C1 segment of cervical spinal cord (tissue), 14 donors: ENCODE data around the gene RBMXL2.

ENCODE experiments used
- DNase-seq, 14 donors: peaks; one replicate each; lab custom pipeline; 2025; lab: John Stamatoyannopoulos, UW

Gene RBMXL2

DNA sequence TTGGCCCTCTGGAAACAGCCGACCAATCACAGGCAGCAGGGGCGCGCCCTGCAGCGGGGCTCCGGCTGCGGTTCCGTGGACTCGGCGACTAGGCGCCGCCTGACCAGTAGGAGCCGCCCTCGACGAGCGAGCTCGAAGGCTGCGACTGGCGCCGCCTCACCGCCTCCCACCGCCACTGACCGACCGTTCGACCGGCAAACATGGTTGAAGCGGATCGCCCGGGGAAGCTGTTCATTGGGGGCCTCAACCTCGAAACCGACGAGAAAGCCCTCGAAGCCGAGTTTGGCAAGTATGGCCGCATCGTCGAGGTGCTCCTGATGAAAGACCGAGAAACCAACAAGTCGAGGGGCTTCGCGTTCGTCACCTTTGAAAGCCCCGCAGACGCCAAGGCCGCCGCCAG lies at the start of gene RBMXL2:
Gene RBMXL2 (plus strand): TSS at position 78 of the 400 bp plus-strand sequence. CDS start 123 bp downstream, at position 201.
- DNase-seq: no peak

DNA sequence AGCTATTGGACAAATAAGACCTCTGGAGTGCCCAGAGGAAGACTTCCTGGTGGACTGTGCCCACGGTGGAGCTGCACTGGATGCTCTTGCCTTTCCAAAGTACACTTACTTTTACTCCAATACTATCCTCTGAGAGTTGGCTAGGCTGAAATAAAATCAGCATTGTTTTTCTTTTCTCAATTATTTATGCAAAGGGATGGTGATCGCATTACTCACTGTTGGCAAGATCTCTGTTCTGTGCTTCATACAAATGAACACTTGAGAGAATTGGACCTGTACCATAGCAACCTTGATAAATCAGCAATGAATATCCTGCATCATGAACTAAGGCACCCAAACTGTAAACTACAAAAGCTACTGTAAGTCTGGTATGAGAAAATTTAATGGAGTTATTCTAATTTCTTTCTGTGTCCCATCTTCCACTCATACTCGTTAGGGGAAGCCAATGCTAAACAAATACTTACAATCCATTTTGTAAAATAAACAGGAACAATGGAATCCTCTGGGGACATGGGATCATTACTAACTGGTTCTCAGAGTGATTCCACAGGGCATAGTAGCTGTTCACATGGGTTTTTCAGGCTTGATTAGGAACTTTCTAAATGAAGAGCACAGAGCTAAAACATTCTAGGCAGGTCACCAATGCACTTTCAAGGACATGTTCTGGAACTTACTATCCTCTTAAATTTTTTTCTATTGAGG lies 42.2 kb upstream of the RBMXL2 start:
- no peak for DNase-seq

DNA sequence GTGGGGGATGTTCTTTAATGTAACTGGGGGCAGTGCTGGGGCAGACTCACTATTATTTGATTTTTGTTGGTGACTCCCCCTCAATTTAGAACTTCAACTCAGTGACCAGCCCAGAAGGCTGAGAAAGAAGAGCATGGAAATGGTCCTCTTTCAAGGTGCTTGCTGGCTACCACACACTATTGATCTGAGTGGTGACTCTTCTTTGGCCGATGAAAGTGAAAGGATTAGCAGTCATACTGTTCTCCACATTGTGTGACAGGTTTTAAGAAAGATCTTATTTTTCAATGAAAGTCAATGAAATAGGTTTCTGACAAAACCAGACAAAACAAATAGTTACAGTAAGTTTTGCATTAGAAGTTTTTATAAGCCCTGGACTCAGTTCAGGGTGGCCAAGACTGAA lies 38.6 kb upstream of the RBMXL2 start:
- DNase-seq: no peak

DNA sequence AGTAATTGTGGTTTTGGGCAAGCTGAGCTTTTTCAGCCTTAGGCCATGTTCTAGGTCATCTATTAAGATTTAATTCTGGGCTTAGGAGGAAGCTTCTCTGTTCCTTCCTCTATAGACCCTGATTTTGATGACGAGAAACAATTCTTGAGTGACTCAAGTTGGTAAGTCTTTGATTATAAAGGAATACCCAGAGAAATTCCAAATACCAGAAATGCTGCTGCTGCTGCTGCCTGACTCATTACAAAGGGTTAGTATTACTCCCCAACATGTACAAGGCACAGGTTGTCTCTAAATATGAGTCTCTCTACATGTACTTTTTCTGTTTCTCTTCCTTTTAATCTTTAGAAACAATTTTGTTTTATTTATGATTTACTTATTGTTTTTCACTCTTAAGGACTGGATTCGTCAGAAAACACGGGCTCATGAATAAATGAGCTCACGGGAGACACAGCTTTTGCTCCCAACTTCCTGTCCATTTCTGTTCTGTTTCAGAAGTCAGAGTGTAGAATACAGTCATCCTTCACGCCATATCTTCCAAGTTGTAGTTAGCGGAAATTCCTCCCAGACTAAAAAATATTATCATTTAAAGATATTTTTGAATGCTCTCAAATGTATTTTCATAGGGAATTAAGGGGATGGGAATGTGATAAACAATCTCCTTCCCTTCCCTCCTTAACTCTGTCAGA lies 31.8 kb upstream of the RBMXL2 start:
- no peak for DNase-seq

DNA sequence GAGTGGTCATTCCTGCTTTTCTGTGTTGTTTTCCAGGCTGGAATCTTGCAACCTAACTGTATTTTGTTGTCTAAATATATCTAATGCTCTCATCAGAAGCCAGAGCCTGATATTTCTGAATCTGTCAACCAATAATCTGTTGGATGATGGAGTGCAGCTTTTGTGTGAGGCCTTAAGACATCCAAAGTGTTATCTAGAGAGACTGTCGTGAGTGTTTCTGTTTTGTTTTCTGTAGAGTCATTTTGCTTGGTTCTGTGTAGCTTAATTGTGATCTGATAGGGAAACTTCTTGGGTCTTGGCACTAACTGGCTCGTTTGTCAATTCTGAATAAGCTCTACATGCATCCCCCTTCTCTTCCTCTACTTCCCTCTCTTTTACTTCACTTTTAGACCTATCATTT lies 31.2 kb upstream of the RBMXL2 start:
- DNase-seq: no peak

DNA sequence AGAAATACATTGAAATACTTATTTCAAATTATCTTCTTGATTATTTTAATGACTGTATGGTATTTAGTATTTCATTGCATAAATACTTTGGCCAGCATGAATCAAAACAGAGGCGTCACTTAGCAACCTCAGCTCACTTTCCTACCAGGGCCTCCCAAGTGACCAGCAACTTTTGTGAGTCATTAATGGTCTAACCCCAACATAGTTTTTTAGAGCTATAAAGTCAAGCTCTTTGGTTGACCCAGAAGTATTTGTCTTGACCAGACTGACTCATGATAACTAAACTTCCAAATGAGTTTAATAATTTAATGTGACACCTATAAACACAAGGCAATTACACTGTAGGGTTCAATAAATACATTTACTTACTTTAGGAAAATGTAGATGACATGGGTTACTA lies 27.9 kb upstream of the RBMXL2 start:
- DNase-seq: no peak

DNA sequence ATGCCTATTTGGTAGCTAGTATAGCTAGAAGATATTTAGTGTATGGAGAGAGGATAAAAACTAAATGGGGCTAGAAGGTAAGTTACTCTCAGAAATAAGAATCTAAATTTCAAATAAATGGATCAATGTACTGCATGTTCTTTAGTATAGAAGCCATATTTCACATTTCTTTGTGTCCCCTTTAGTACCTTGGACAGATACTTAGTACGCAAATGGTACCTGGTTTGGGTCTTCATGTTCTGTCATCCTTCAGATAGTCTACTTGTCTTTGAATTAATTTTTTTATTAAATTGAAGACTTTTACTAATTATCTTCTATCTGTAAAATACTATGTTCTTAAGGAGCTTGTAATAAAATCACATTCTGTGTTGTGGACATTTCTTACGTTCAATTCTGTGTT lies 26.3 kb upstream of the RBMXL2 start:
- no peak for DNase-seq

DNA sequence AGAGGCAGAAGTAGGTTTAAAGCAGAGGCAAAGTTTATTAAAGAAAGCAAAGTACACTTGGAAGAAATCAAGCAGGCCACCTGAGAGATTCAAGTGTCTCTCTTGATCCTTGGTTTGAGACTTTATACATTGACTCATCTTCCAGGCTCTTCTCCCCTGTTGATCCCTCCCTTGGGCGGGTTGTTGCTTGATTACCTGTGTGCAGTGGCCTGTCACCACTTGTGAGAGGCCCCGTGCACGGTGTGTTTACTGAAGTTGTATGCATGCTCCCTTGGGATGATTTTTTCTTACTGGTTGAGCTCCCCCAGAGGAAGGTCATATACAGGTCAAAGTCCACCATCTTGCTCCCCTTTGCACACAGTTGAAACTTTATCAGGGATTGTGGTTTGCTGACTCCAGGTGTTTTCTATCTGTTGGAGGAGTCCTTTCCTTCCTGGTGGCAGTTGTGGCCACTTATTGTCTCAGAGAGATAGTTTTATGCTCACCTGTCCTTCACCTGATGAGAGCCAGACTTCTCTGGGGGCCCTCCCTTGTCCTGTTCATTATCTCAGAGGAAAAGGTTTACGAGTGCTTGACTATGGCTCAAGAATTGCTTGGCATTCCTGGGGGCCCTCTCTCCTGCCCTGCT lies 16.3 kb upstream of the RBMXL2 start:
- DNase-seq: no peak

DNA sequence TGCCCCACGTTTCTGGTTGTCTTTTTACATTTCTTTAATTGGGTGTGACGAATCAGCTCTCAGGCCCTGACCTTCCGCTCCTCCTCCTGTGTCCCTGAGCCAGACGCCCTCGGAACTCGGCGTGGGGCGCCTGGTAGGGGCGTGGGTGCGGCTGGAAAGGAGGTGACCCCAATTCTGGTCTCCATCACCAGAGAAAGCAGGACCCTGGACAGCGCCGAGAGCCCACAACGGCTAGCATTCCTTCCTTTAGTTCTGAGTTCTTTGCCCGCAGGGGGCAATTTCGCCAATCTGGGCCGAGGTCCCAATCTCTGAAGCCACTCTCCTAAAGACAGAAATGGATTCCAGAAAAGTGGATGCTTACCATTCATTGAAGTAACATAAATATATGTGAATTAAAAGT lies 11.7 kb upstream of the RBMXL2 start:
- no peak for DNase-seq

DNA sequence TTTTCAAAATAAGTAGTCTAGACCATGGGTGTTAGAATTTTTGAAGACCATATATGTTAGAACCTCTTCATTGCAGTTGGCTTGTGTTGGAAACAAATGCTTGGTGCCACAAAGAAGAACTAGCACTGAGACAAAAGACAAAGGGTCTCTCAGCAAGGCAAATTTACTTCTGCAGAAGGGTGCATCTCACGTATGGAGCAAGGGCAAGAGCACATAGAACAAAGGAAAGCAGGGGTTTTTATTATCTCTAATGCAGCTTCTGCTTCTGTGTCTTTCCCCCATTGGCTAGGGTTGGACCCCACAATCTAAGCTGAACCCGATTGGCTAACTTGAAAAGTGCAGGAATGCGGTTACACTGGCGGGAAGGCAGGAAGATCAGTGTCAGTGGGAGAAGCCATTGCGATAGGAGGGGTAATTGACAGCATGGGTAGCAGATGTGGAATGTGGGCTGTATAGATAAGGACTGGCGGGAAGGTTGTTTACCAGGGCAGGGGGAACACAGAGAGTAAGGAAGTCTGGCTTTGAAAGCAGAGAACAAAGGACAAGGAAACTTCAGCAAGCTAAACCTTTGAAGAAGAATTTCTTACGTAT lies 9.2 kb upstream of the RBMXL2 start:
- no peak for DNase-seq

DNA sequence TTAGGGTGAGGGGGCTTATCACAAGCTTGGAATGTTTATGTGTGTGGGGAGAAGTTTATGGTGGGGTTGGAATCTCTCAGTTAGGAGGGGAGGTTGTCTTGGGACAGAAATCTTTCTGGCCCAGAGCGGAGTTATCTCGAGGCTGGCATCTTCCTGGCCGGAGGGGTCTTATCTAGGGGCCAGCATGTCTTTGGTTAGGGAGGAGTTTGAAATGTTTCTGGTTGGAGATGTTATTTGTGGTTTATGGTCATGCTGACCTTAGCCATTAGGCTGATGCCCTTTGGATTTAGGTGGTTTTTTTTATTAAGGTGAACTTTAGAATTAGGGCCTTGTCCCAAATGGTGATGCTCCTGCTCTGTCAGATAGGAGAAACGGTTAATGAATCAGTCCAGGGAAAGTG lies 7.9 kb upstream of the RBMXL2 start:
- DNase-seq: no peak

DNA sequence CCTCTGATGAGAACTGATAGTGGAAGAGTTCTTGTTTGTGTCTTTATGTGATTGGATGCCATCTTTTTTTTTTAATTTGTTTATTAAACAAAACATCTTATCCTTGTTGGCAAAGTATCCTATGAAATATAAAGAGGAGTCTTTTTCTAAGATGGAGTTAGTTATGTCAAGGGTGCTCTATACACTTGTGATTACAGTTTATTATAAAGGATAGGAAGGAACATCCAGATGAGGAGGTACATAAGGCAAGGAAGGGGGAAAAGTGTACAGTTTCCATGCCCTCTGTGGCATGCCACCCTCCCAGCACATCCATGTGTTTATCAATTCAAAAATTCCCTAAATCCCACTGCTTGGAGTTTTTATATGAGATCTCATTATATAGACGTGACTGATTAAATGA lies 7.4 kb upstream of the RBMXL2 start:
- DNase-seq: no peak

DNA sequence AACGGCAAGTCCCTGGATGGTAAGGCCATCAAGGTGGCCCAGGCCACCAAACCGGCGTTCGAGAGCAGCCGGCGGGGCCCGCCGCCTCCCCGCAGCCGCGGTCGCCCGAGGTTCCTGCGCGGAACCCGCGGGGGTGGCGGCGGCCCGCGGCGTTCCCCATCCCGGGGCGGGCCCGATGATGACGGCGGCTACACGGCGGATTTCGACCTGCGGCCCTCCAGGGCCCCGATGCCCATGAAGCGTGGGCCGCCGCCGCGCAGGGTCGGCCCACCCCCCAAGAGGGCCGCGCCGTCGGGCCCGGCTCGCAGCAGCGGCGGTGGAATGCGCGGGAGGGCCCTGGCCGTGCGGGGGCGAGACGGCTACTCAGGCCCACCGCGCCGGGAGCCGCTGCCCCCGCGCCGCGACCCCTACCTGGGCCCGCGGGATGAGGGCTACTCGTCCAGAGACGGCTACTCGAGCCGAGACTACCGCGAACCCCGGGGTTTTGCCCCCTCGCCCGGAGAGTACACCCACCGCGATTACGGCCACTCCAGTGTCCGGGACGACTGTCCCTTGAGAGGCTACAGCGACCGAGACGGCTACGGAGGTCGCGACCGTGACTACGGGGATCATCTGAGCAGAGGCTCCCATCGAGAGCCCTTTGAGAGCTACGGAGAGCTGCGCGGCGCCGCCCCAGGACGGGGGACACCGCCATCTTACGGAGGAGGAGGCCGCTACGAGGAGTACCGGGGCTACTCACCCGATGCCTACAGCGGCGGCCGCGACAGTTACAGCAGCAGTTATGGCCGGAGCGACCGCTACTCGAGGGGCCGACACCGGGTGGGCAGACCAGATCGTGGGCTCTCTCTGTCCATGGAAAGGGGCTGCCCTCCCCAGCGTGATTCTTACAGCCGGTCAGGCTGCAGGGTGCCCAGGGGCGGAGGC lies 792 bp downstream of the RBMXL2 start:
- no peak for DNase-seq

DNA sequence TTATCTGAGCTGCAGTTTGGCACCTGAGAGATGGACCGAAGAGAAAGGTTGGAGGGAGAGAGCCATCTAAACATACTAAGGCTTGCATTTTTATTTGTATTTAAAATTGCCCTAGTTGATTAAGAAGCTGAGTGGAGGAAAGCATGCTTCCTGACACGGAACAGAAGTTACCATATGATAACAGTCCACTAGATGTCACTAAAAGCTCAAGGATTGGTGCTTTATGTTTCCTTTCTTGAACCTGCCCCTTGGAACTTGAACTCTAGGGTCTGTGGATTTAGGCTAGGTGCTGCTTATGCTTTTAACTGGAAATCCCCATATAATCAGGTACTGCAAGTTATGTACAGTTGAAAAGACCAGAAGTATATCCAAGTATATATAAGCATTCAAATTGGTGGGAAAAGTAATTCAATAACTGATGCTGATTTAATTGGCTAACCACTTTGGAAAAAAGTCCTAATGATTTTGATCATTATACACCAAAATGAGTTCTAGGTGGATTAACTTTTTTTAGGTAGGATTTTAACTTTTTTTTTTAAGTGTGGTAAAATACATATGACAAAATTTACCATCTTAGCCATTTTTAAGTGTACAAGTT lies 9.5 kb downstream of the RBMXL2 start:
- DNase-seq: peak in 2 of 14 donors; percentile 21 to 27

DNA sequence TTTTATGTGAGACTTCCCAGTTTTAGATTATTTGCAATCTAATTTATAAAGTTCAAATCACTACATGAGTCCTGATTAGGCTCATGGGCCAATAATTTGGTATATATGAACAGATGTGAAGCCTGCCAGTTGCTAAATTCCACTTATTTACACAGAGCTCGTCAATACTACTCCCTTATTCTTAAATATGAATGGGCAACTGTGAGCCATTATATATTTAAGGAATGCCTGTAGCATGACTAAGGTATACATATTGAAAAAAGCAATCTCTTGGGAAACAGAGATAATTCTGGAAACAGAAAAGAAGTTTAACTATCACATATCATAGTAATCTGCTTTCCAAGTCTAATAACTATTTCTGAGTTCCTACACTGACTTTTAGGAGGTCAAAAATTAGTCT lies 27.0 kb downstream of the RBMXL2 start:
- DNase-seq: no peak

DNA sequence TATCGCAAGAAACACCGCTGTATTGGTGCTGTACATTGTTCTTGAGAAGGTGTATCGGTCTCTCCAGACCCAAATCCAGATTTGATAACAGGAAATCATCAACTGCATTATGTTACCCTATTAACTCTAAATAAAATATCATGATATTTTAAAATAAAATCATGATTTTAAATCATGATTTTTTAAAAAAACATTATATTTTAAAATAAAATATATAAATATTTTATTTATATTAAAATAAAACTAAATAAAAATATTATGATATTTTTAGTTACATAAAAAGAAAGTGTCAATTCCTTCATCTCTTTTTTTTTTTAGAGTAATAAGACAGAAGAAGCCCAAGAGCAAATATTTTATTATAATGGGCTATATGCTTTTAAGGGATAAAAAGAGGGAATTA lies 27.6 kb downstream of the RBMXL2 start:
- DNase-seq: no peak

DNA sequence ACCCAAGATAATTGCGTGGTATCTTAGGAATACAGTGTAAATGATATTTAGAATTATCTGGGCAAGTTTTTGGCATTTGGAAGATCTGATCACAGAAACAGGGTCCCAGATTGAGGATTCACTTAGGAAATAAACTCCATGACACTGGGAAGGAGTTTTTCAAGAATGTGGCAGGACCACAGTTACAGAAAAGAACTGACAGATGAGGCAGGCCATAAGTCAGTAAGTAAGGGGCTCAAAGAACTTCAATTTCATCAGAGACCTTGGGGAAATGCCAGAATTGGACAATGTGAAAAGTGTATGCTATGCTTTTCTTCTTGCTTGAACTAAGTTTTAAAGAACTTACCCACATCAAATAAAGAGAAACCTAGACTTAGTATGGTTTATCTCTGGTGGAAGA lies 49.3 kb downstream of the RBMXL2 start:
- no peak for DNase-seq
